ENCODE results near the gene PROSER2.

Gene PROSER2

DNA sequence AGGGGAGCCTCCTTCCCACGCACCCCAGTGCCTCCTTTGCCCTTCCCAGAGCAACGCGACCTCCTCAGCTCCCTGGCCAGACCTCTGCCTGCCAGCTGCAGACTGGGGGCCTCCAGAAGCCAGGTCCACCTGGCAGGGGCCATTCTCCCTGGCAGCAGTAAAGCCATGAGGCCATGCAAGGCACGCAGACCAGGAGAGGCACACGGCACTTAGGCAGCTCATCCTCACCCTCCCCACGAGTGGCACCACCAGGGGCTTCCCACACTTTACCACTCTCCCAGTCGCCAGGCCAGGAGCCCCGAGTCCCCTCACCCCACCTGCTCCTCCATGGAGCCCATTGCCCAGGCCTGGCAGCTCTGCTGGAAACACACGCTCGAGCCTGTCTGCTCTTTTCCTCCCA lies 85.4 kb downstream of the PROSER2 start:
- DNase-seq (ENCODE audit: low spot score) = no peak

- DNase-seq (ENCODE audit: low spot score) = no peak
Observed at GRCh38 chr10:11908991-11909390, 85.8 kb downstream of the PROSER2 start.

DNA sequence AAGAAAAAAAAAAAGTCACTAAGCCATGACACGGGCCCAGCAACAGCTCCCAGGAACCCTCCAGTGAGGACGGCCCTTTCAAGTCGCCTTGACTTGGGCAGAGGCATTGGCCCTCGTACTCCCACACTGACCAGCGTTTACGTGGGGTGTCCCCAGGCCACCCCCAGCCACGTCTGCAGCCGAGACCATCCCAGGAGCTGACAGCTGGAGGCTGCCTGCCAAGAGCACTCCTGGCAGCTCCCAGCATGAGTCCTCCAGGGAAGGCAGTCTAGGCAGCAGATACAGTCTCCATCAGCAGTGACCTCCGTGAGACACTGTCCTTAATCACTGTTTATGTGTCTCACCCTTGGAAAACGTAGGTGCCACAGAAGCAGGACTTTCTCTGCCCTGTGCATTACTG lies 86.5 kb downstream of the PROSER2 start:
- no peak for DNase-seq (ENCODE audit: low spot score)

- DNase-seq (ENCODE audit: low spot score) = no peak
Observed at GRCh38 chr10:11910102-11910501, 86.9 kb downstream of the PROSER2 start.

GRCh38 chr10:11913079-11913641 lies 90.0 kb downstream of the PROSER2 start:
- no peak for DNase-seq (ENCODE audit: low spot score)

DNA sequence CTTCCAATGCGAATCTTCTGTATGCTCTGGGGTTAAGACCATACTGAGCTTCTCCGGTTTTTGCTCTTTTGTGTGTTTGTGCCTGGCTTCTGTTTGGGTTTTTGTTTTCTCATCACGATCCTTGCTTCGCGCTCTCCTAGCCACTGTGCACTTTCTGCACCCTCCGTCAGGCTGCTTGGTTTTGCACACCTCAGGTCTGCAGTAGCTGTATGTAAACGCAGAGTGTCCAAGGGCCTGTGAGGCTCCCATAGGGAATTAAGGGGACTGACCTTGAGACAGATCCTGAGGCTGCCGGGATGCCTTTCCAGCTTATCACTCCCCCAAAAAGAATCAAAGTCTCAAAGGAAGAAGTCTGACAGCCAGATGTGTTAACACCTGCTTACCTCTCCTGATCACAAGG lies 95.2 kb downstream of the PROSER2 start:
- DNase-seq (ENCODE audit: low spot score) = no peak

GRCh38 chr10:11919271-11919670 lies 96.1 kb downstream of the PROSER2 start:
- no peak for DNase-seq (ENCODE audit: low spot score)

Measured in NAMALWA (cell line).